Measurements from ENCODE around the gene GOT2. TPM values are rescaled to one million over a fixed set of nuclear protein-coding genes. Genes with fewer than 3 reads are reported as not detected.
"Not testable (repeated sequence)": the region's sequence is repeated elsewhere in the genome, so short reads cannot be mapped to it uniquely, and the experiment has no call there.

The GOT2 gene
- total RNA-seq, 1 experiment from 2014 or later = 96.9 TPM

GRCh38 chr16:58661199-58661830 is 72.8 kb downstream of the GOT2 start:
- DNase-seq (ENCODE audit: unreplicated experiment) = peak; percentile 90
- Mint-ChIP-seq H3K4me1 (ENCODE audit: insufficient read depth, unreplicated experiment) (no peaks in the 10 kb centered on the region), H3K36me3 (ENCODE audit: insufficient read depth, unreplicated experiment) (no peaks in the 10 kb centered on the region), H3K27ac (ENCODE audit: low read depth, unreplicated experiment) (no peak overlapping the region), H3K27me3 (ENCODE audit: insufficient read depth, unreplicated experiment) (no peaks in the 10 kb centered on the region), H3K4me3 (ENCODE audit: unreplicated experiment) (no peak overlapping the region), H3K9me3 (ENCODE audit: unreplicated experiment) (no peaks in the 10 kb centered on the region)
- intact Hi-C loops (cut with micrococcal nuclease) = loop anchor here (1.0 to 5.0 kb wide), 4 partner anchors 149 to 325 kb away; no protein-coding TSS in a partner anchor
- no TSS peak for BruUV-seq (replicated peaks)
- CTCF ChIA-PET = interaction anchor here (0.6 to 3.3 kb wide), 24 partner anchors 10 to 493 kb away, joined by 3 to 18 read pairs (median 4); no protein-coding TSS in a partner anchor
- POLR2A ChIA-PET = interaction anchor here (0.6 to 1.1 kb wide), 5 partner anchors 9 to 88 kb away, joined by 3 to 15 read pairs (median 4); partner anchors contain the start of genes CNOT1 and SLC38A7
- peak; percentile 57 for TF ChIP-seq CTCF (IDR thresholded peaks at IDR 0.05; ENCODE audit: unreplicated experiment)

DNA sequence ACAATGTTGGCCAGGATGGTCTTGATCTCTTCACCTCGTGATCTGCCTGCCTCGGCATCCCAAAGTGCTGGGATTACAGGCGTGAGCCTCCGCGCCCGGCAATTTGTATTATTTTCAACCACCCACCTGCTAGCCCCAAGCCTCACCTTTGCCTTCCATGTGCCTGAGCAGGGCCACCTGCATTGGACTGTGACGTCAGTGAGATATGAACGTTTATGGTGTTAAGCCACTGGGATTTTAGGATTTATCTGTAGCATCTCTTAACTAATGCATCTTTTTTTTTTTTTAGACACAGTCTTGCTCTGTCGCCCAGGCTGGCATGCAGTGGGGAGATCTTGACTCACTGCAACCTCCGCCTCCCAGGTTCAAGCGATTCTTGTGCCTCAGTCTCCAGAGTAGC is 74.2 kb downstream of the GOT2 start:
- H3K9me3 Mint-ChIP-seq (ENCODE audit: unreplicated experiment); H3K27me3 Mint-ChIP-seq (ENCODE audit: insufficient read depth, unreplicated experiment); BruUV-seq (replicated peaks); H3K4me3 Mint-ChIP-seq (ENCODE audit: unreplicated experiment); H3K27ac Mint-ChIP-seq (ENCODE audit: low read depth, unreplicated experiment); POLR2A ChIA-PET; H3K36me3 Mint-ChIP-seq (ENCODE audit: insufficient read depth, unreplicated experiment); H3K4me1 Mint-ChIP-seq (ENCODE audit: insufficient read depth, unreplicated experiment); DNase-seq (ENCODE audit: unreplicated experiment): not testable (repeated sequence)
- CTCF ChIA-PET = interaction anchor here (1.2 to 2.5 kb wide), 5 partner anchors 11 to 323 kb away, joined by 4 to 7 read pairs (median 5); no protein-coding TSS in a partner anchor
- intact Hi-C loops (cut with micrococcal nuclease) = loop anchor here (2.0 to 10.0 kb wide), 3 partner anchors 163 to 535 kb away; partner anchors contain the start of gene CFAP20

GRCh38 chr16:58658796-58659211 is 75.3 kb downstream of the GOT2 start:
- Mint-ChIP-seq H3K4me3 (ENCODE audit: unreplicated experiment) (no peak overlapping the region), H3K4me1 (ENCODE audit: insufficient read depth, unreplicated experiment) (no peaks in the 10 kb centered on the region), H3K27ac (ENCODE audit: low read depth, unreplicated experiment) (no peak overlapping the region), H3K9me3 (ENCODE audit: unreplicated experiment) (no peaks in the 10 kb centered on the region), H3K36me3 (ENCODE audit: insufficient read depth, unreplicated experiment) (no peaks in the 10 kb centered on the region), H3K27me3 (ENCODE audit: insufficient read depth, unreplicated experiment) (no peaks in the 10 kb centered on the region)
- POLR2A ChIA-PET = no interaction called here
- no peak for TF ChIP-seq CTCF (IDR thresholded peaks at IDR 0.05; ENCODE audit: unreplicated experiment)
- intact Hi-C loops (cut with micrococcal nuclease) = loop anchor here (10.0 kb wide), 1 partner anchor 534 kb away; the partner anchor contains the start of gene CFAP20
- peak; percentile 18 for DNase-seq (ENCODE audit: unreplicated experiment)
- BruUV-seq (replicated peaks) = no TSS peak
- CTCF ChIA-PET = interaction anchor here (0.6 to 2.5 kb wide), 5 partner anchors 15 to 321 kb away, joined by 3 to 7 read pairs (median 3); no protein-coding TSS in a partner anchor

Other genes with a start within 250 kb of the GOT2 start
- gene NDRG4, start 234.2 kb downstream of the GOT2 start, total RNA-seq (2022) = not detected in 2 replicates
- 18.4 and 19.5 TPM in 2 replicates for gene SETD6, start 218.8 kb downstream of the GOT2 start, total RNA-seq (2022)
- 201 and 219 TPM in 2 replicates for gene CNOT1, start 104.5 kb downstream of the GOT2 start, total RNA-seq (2022)
- gene SLC38A7, start 49.5 kb downstream of the GOT2 start, total RNA-seq (2022) = 12.6 and 21.4 TPM in 2 replicates